ENCODE results near the gene SLC23A3.

SLC23A3 gene

GRCh38 chr2:219158586-219158985, 11.2 kb downstream of the SLC23A3 start:
- no peak for DNase-seq (ENCODE audit: low read depth)

DNA sequence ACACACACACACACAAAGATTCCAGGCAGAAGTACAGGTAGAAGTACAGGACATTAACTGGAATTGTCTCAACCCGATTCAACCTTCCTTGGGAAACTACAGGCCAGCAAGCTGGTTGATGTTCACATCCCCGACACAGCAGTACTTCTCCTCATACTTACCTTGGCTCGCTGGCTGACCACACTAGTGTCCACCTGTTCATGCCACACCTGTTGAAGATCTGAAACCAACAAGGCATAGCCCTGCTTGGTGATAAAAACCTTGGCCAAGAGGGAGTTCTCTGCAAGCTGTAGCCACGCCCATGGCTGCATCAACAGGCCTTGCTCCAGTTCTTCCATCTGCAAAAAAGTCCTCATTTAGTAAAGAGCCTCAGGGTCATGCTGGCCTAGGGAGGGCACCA, 11.8 kb downstream of the SLC23A3 start:
- peaks cover 11% of the 10 kb centered on the region for H3K4me1 ChIP-seq (ENCODE audit: control insufficient read depth, insufficient read depth, low read length)
- no peak overlapping the region for H3K9ac ChIP-seq (ENCODE audit: low read length)
- H3K4me3 ChIP-seq (ENCODE audit: low read length), result no peak overlapping the region
- no peaks in the 10 kb centered on the region for H3K27me3 ChIP-seq (replicated peaks; ENCODE audit: control insufficient read depth, insufficient read depth, low read length)
- H3K9me3 ChIP-seq (ENCODE audit: control insufficient read depth, low read length), result no peaks in the 10 kb centered on the region
- no peak for DNase-seq (ENCODE audit: low read depth)
- H3K36me3 ChIP-seq (ENCODE audit: control insufficient read depth, insufficient read depth, low read length, severe bottlenecking), result peaks cover 18% of the 10 kb centered on the region

More at GRCh38 chr2:219158586-219158985, 11.2 kb downstream of the SLC23A3 start:
- Histone ChIP-seq H3K27me3 (replicated peaks; ENCODE audit: control insufficient read depth, insufficient read depth, low read length) (no peaks in the 10 kb centered on the region), H3K36me3 (ENCODE audit: control insufficient read depth, insufficient read depth, low read length, severe bottlenecking) (peaks cover 14% of the 10 kb centered on the region), H3K9me3 (ENCODE audit: control insufficient read depth, low read length) (no peaks in the 10 kb centered on the region), H3K9ac (ENCODE audit: low read length) (peak overlapping the region; percentile 53), H3K4me3 (ENCODE audit: low read length) (no peak overlapping the region), H3K4me1 (ENCODE audit: control insufficient read depth, insufficient read depth, low read length) (peaks cover 11% of the 10 kb centered on the region)

DNA sequence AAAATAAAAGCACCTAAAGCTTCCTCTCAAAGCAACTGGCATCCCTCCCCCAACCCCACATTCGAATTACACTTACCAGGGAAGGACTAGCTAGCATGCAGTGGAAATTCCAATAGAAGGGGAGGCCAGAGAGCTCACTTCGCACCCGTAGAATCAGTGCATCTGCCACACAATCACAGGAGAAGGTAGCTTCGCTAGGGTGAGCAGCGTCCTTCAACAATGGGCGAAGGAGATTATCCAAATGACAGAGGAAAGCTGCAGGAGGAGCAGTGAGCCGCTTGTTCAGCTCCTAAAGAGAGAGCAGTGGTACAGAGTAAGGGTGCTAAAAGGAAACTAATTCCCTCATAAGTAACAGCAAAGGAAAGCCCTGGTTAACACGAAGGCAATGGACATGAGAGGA, 12.4 kb downstream of the SLC23A3 start:
- Histone ChIP-seq H3K36me3 (ENCODE audit: control insufficient read depth, insufficient read depth, low read length, severe bottlenecking) (peaks cover 18% of the 10 kb centered on the region), H3K4me3 (ENCODE audit: low read length) (no peak overlapping the region), H3K27me3 (replicated peaks; ENCODE audit: control insufficient read depth, insufficient read depth, low read length) (no peaks in the 10 kb centered on the region), H3K9ac (ENCODE audit: low read length) (no peak overlapping the region), H3K4me1 (ENCODE audit: control insufficient read depth, insufficient read depth, low read length) (peaks cover 11% of the 10 kb centered on the region), H3K9me3 (ENCODE audit: control insufficient read depth, low read length) (no peaks in the 10 kb centered on the region)
- no peak for DNase-seq (ENCODE audit: low read depth)

- Histone ChIP-seq H3K27me3 (replicated peaks; ENCODE audit: control insufficient read depth, insufficient read depth, low read length) (no peaks in the 10 kb centered on the region), H3K4me1 (ENCODE audit: control insufficient read depth, insufficient read depth, low read length) (peaks cover 6% of the 10 kb centered on the region), H3K9ac (ENCODE audit: low read length) (no peak overlapping the region), H3K36me3 (ENCODE audit: control insufficient read depth, insufficient read depth, low read length, severe bottlenecking) (peaks cover 18% of the 10 kb centered on the region), H3K4me3 (ENCODE audit: low read length) (no peak overlapping the region), H3K9me3 (ENCODE audit: control insufficient read depth, low read length) (no peaks in the 10 kb centered on the region)
- DNase-seq (ENCODE audit: low read depth), result peak; percentile 93
Measured at GRCh38 chr2:219155054-219155644, 14.7 kb downstream of the SLC23A3 start.

- Histone ChIP-seq H3K27me3 (replicated peaks; ENCODE audit: control insufficient read depth, insufficient read depth, low read length) (no peaks in the 10 kb centered on the region), H3K9ac (ENCODE audit: low read length) (no peak overlapping the region), H3K4me1 (ENCODE audit: control insufficient read depth, insufficient read depth, low read length) (peaks cover 5% of the 10 kb centered on the region), H3K9me3 (ENCODE audit: control insufficient read depth, low read length) (no peaks in the 10 kb centered on the region), H3K36me3 (ENCODE audit: control insufficient read depth, insufficient read depth, low read length, severe bottlenecking) (peaks cover 30% of the 10 kb centered on the region), H3K4me3 (ENCODE audit: low read length) (no peak overlapping the region)
- DNase-seq (ENCODE audit: low read depth), result peak; percentile 67
Measured at GRCh38 chr2:219149667-219150066, 20.2 kb downstream of the SLC23A3 start.

GRCh38 chr2:219142329-219142728, 27.5 kb downstream of the SLC23A3 start:
- DNase-seq (ENCODE audit: low read depth), result peak; percentile 95
- Histone ChIP-seq H3K9me3 (ENCODE audit: control insufficient read depth, low read length) (no peaks in the 10 kb centered on the region), H3K4me1 (ENCODE audit: control insufficient read depth, insufficient read depth, low read length) (peaks cover 6% of the 10 kb centered on the region)

DNA sequence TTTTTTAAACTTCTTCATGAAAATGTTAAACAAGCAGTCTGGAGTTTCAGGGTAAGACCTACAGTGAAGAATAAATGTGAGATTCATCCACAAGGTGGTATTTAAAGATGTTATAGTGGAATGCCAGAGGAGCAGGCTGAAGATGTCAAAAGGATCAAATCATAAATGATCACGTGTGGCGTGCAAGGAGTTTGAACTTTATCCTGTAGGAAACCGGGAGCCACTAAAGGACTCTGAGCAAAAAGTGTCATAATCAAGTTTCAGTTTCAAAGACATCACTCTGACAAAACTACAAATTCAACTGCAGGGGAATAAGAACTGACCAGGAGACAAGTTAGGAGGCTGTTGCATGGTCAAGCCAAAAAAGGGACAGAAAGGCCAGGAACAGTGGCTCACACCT, 29.1 kb downstream of the SLC23A3 start:
- Histone ChIP-seq H3K9me3 (ENCODE audit: control insufficient read depth, low read length) (no peaks in the 10 kb centered on the region), H3K27me3 (replicated peaks; ENCODE audit: control insufficient read depth, insufficient read depth, low read length) (no peaks in the 10 kb centered on the region), H3K36me3 (ENCODE audit: control insufficient read depth, insufficient read depth, low read length, severe bottlenecking) (peaks cover 28% of the 10 kb centered on the region), H3K4me3 (ENCODE audit: low read length) (no peak overlapping the region), H3K4me1 (ENCODE audit: control insufficient read depth, insufficient read depth, low read length) (peaks cover 6% of the 10 kb centered on the region), H3K9ac (ENCODE audit: low read length) (no peak overlapping the region)
- no peak for DNase-seq (ENCODE audit: low read depth)

More at GRCh38 chr2:219142329-219142728, 27.5 kb downstream of the SLC23A3 start:
- peaks cover 41% of the 10 kb centered on the region for H3K36me3 ChIP-seq (ENCODE audit: control insufficient read depth, insufficient read depth, low read length, severe bottlenecking)
- H3K27me3 ChIP-seq (replicated peaks; ENCODE audit: control insufficient read depth, insufficient read depth, low read length), result no peaks in the 10 kb centered on the region
- H3K9ac ChIP-seq (ENCODE audit: low read length), result no peak overlapping the region
- H3K4me3 ChIP-seq (ENCODE audit: low read length), result no peak overlapping the region

- Histone ChIP-seq H3K4me3 (ENCODE audit: low read length) (no peak overlapping the region), H3K9ac (ENCODE audit: low read length) (no peak overlapping the region), H3K4me1 (ENCODE audit: control insufficient read depth, insufficient read depth, low read length) (no peaks in the 10 kb centered on the region), H3K9me3 (ENCODE audit: control insufficient read depth, low read length) (no peaks in the 10 kb centered on the region), H3K27me3 (replicated peaks; ENCODE audit: control insufficient read depth, insufficient read depth, low read length) (no peaks in the 10 kb centered on the region), H3K36me3 (ENCODE audit: control insufficient read depth, insufficient read depth, low read length, severe bottlenecking) (peaks cover 6% of the 10 kb centered on the region)
- no peak for DNase-seq (ENCODE audit: low read depth)
Measured at GRCh38 chr2:219133976-219134375, 35.9 kb downstream of the SLC23A3 start.

- no peak overlapping the region for H3K4me3 ChIP-seq (ENCODE audit: low read length)
Measured at GRCh38 chr2:219131744-219132143, 38.1 kb downstream of the SLC23A3 start.

DNA sequence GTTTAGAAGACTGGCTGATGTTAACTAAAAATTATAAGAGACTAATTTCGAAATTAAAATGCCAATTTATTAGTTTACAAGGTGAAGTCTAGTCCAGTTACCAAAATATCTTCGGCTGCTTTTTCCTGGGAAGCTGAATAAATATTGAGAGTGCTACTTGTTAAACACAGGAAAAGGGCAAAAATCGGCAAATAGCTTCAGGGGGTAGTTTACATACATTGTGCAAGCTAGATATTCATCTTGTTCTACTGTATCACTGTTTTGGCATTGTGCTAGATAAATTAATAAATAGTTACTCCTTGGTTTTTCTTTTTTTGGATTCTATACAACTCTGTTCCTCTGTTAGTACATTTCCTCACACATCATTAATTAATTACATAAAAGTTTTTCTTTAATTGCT, 38.5 kb downstream of the SLC23A3 start:
- no peak for DNase-seq (ENCODE audit: low read depth)

More at GRCh38 chr2:219131744-219132143, 38.1 kb downstream of the SLC23A3 start:
- DNase-seq (ENCODE audit: low read depth), result no peak
- no peaks in the 10 kb centered on the region for H3K27me3 ChIP-seq (replicated peaks; ENCODE audit: control insufficient read depth, insufficient read depth, low read length)
- no peaks in the 10 kb centered on the region for H3K9me3 ChIP-seq (ENCODE audit: control insufficient read depth, low read length)
- H3K9ac ChIP-seq (ENCODE audit: low read length), result no peak overlapping the region
- no peaks in the 10 kb centered on the region for H3K4me1 ChIP-seq (ENCODE audit: control insufficient read depth, insufficient read depth, low read length)
- H3K36me3 ChIP-seq (ENCODE audit: control insufficient read depth, insufficient read depth, low read length, severe bottlenecking), result no peaks in the 10 kb centered on the region

GRCh38 chr2:219129589-219129988, 40.2 kb downstream of the SLC23A3 start:
- H3K9ac ChIP-seq (ENCODE audit: low read length), result no peak overlapping the region
- no peaks in the 10 kb centered on the region for H3K9me3 ChIP-seq (ENCODE audit: control insufficient read depth, low read length)
- H3K36me3 ChIP-seq (ENCODE audit: control insufficient read depth, insufficient read depth, low read length, severe bottlenecking), result no peaks in the 10 kb centered on the region
- DNase-seq (ENCODE audit: low read depth), result no peak
- peaks cover 14% of the 10 kb centered on the region for H3K4me1 ChIP-seq (ENCODE audit: control insufficient read depth, insufficient read depth, low read length)
- H3K27me3 ChIP-seq (replicated peaks; ENCODE audit: control insufficient read depth, insufficient read depth, low read length), result no peaks in the 10 kb centered on the region
- no peak overlapping the region for H3K4me3 ChIP-seq (ENCODE audit: low read length)

More for the DNA sequence above, 38.5 kb downstream of the SLC23A3 start:
- H3K4me3 ChIP-seq (ENCODE audit: low read length), result no peak overlapping the region
- H3K4me1 ChIP-seq (ENCODE audit: control insufficient read depth, insufficient read depth, low read length), result no peaks in the 10 kb centered on the region
- H3K36me3 ChIP-seq (ENCODE audit: control insufficient read depth, insufficient read depth, low read length, severe bottlenecking), result no peaks in the 10 kb centered on the region
- H3K9ac ChIP-seq (ENCODE audit: low read length), result no peak overlapping the region
- no peaks in the 10 kb centered on the region for H3K27me3 ChIP-seq (replicated peaks; ENCODE audit: control insufficient read depth, insufficient read depth, low read length)
- no peaks in the 10 kb centered on the region for H3K9me3 ChIP-seq (ENCODE audit: control insufficient read depth, low read length)

DNA sequence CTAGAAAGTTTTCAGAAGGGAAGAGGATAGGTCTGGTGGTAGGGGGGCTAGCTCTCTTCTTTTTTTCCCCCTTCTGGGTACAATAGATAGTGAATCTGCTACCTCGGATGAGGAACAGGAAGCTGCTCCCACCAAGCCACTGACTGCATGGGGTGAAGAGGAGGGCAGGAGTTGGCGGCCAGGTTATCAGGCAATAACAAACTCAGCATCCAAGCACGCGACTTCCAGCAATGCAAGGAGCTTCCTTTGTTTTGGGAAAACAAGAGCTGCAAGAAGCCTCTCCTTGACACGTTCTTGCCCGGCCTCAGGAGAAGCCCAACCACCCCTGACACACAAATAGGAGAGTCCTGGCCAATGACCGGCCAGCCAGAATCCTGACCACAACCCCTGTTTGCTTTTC, 41.4 kb downstream of the SLC23A3 start:
- DNase-seq (ENCODE audit: low read depth), result no peak
- no peaks in the 10 kb centered on the region for H3K27me3 ChIP-seq (replicated peaks; ENCODE audit: control insufficient read depth, insufficient read depth, low read length)

More for the DNA sequence above, 41.4 kb downstream of the SLC23A3 start:
- H3K36me3 ChIP-seq (ENCODE audit: control insufficient read depth, insufficient read depth, low read length, severe bottlenecking), result no peaks in the 10 kb centered on the region
- H3K4me3 ChIP-seq (ENCODE audit: low read length), result no peak overlapping the region
- peaks cover 18% of the 10 kb centered on the region for H3K4me1 ChIP-seq (ENCODE audit: control insufficient read depth, insufficient read depth, low read length)
- H3K9ac ChIP-seq (ENCODE audit: low read length), result no peak overlapping the region
- H3K9me3 ChIP-seq (ENCODE audit: control insufficient read depth, low read length), result no peaks in the 10 kb centered on the region
